ENCODE data around the gene RAB3GAP2.

- TF ChIP-seq, protein P1, sequence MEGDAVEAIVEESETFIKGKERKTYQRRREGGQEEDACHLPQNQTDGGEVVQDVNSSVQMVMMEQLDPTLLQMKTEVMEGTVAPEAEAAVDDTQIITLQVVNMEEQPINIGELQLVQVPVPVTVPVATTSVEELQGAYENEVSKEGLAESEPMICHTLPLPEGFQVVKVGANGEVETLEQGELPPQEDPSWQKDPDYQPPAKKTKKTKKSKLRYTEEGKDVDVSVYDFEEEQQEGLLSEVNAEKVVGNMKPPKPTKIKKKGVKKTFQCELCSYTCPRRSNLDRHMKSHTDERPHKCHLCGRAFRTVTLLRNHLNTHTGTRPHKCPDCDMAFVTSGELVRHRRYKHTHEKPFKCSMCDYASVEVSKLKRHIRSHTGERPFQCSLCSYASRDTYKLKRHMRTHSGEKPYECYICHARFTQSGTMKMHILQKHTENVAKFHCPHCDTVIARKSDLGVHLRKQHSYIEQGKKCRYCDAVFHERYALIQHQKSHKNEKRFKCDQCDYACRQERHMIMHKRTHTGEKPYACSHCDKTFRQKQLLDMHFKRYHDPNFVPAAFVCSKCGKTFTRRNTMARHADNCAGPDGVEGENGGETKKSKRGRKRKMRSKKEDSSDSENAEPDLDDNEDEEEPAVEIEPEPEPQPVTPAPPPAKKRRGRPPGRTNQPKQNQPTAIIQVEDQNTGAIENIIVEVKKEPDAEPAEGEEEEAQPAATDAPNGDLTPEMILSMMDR (IDR thresholded peaks at IDR 0.05), result no peak
- no peak for TF ChIP-seq POLR2A (IDR thresholded peaks at IDR 0.05)
These were observed 11.4 kb upstream of the RAB3GAP2 start for GRCh38 chr1:220283625-220284024.
